GM12891 (cell line): Measurements from ENCODE around the gene SSU72.

Experiments used
- DNase-seq: peaks from one replicate; pipeline ENCODE4 v3.0.0; 2011; ENCODE audit warnings: low spot score; ENCODE audit not compliant: insufficient read length
- FAIRE-seq: peaks from 2 replicates; lab custom pipeline; 2011; peaks lifted over from hg19 to GRCh38; lab: Jason Lieb, UNC
- PAX5 ChIP-seq: IDR thresholded peaks from 2 replicates; pipeline ENCODE4 v1.6.1; 2011; ENCODE audit warnings: low read length, moderate library complexity, mild to moderate bottlenecking; ENCODE audit not compliant: insufficient read depth, severe bottlenecking
- POLR2A ChIP-seq: IDR thresholded peaks from 2 replicates; pipeline ENCODE4 v1.6.1; 2011; ENCODE audit warnings: low read depth, low read length, control low read depth
- POLR2AphosphoS5 ChIP-seq: IDR thresholded peaks from 2 replicates; pipeline ENCODE4 v1.6.1; 2011; ENCODE audit warnings: low read depth, low read length, control low read depth
- POU2F2 ChIP-seq: IDR thresholded peaks from 2 replicates; pipeline ENCODE4 v1.6.1; 2011; ENCODE audit warnings: low read depth, mild to moderate bottlenecking, control low read depth, low read length, moderate library complexity
- SPI1 ChIP-seq: IDR thresholded peaks from 2 replicates; pipeline ENCODE4 v1.6.1; 2011; ENCODE audit warnings: low read depth, low read length, control low read depth
- TAF1 ChIP-seq: IDR thresholded peaks from 2 replicates; pipeline ENCODE4 v1.6.1; 2011; ENCODE audit warnings: low read depth, low read length, control low read depth

The SSU72 gene

DNA sequence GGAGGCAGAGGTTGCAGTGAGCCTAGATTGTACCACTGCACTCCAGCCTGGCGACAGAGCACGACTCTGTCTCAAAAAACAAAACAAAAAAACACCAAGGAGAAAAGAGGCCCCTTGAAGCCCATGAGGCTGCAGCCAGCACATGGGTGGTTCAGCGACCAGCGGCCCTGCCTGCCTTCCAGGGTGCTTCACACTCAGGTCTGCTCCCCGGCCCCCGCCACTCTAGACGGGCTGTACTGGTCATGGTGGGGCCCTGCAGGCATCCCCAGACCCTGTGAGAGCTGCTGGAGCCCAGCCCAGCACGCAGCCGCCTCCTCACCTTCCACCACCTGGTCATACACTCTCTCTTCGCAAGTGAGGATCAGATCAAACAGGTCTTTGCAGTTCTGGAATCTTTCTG lies 30.1 kb downstream of the SSU72 start:
- FAIRE-seq (no peak), DNase-seq (no peak)
- TF ChIP-seq PAX5 (no peak), POU2F2 (no peak), POLR2A (no peak), POLR2AphosphoS5 (no peak), SPI1 (no peak), TAF1 (no peak)

- TF ChIP-seq TAF1 (no peak), POLR2A (no peak), PAX5 (no peak), SPI1 (no peak), POU2F2 (no peak), POLR2AphosphoS5 (no peak)
- no peak for DNase-seq
- FAIRE-seq: no peak
Observed at GRCh38 chr1:1543706-1544099, 31.0 kb downstream of the SSU72 start.

- DNase-seq (no peak), FAIRE-seq (peak; percentile 5)
- TF ChIP-seq SPI1 (no peak), TAF1 (no peak), POU2F2 (no peak), POLR2AphosphoS5 (no peak), PAX5 (no peak), POLR2A (no peak)
Observed at GRCh38 chr1:1542766-1543705, 31.6 kb downstream of the SSU72 start.

DNA sequence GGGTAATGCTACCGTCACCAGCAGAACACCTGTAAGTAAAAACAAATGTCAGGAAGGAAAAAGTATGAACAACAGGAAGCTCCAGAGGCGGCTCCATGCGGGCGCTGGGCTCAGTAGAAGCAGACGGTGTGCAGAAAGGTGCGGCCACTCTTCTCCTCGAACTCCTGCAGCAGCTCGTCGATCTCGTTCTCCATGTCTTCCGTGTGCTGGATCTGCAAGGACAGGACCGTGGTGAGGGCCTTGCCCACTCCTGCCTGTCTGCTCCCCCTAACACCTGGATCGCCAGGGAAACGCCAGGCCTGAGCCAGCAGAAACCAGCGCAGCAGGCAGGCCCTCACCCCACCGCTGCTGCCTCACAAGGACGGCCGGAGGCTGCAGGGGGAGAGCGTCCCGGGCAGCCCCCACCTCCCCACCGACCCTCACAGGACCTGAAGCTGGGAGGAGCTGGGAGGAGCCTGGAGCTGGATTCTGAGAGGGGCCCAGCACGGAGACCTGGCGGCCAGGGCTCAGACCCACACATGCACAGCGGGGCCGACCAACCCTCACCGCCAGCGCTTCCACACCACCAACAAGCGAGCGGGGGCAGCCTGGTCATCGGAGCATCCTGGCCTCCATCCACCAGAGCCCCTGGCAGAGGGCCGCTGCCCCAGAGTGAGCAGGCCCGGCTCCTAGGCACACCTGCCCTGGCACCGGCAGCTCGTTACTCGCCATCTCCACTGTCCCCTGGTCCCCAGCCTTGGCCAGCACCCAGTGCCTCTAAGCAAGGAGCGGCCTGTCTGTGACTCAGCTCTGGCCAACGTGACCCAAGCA lies 32.5 kb downstream of the SSU72 start:
- FAIRE-seq (no peak), DNase-seq (no peak)
- no peak for TF ChIP-seq TAF1

DNA sequence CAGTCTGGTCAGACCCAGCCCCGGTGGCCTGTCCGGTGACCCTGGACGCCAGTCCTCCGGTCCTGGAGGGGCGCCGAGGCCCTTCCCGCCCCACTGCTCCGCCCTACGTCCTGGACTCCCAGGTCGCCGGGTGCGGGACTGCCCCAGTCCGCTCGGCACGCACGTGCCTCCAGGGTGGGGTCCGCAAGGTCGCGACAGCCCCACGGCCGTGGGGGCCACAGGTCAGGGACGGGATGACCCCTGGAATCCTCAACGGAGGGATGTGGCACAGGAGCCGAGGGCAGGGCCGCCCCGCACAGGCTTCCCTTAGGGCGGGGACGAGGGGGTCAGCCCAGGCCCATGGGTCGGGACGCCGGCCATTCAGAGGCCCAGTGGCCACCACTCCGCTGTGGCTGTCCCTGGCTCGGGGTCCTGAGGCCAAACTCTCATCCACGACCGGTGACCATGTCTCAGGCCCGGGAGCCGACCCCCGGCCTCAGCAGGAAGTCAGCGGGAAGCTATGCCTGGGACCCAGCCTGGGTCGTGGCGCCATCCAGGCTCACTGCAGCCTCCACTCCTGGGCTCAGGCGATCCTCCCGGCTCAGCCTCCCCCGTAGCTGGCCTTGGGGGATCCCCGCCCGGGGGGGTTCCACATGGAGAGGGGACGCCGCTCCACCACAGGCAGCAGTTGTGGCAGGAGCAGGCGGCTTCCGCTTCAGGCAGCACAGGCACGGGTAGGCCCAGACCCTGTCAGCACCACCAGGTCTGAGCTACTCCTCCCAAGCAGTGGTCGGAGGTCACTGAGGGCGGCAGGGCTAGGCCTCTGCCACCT lies 33.6 kb downstream of the SSU72 start:
- DNase-seq: no peak
- FAIRE-seq: no peak
- TF ChIP-seq SPI1 (no peak), POU2F2 (no peak), POLR2AphosphoS5 (no peak), PAX5 (no peak), POLR2A (no peak), TAF1 (no peak)

DNA sequence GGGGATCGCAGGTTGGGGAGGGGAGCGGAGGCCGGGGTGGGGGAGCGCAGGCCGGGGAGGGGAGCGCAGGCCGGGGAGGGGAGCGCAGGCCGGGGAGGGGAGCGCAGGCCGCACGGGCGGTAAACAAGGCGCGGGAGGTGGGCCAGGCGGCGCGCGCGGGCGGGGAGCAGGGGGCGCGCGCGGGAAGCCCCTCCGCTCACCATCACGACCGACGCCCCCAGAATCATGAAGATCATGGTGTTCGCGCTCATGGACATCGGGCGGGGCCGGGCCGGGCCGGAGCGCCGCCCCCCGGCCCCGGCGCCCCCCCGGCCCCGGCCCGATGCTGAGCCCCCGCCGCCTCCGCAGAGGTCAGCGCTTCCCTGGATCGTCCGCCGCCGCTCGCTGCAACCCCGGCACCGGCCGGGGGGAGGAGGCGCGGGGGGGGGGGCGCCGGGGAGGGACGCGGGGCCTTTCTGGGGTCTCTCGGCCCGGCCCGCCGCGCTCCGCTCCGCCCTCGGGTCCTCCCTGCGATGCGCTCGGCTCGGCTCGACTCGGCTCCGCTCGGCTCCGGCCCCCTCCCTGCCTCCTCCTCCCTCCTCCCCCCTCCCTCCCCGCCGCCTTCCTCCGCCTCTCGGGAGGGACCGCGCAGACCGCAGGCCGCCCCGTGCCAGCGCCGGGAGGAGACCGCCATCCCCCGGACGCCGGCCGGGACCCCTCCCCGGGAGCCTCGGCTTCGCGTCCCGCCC lies 34.4 kb downstream of the SSU72 start, which contains the start of gene TMEM240:
TSS of gene TMEM240 (minus strand) at position 535 of the 728 bp plus-strand sequence. CDS start at position 257, 278 bp downstream.
- no peak for FAIRE-seq
- peak; percentile 85 for DNase-seq
- TF ChIP-seq TAF1: no peak
- TF ChIP-seq POLR2AphosphoS5: no peak
- TF ChIP-seq POLR2A: no peak
- no peak for TF ChIP-seq PAX5
- no peak for TF ChIP-seq SPI1
- no peak for TF ChIP-seq POU2F2

DNA sequence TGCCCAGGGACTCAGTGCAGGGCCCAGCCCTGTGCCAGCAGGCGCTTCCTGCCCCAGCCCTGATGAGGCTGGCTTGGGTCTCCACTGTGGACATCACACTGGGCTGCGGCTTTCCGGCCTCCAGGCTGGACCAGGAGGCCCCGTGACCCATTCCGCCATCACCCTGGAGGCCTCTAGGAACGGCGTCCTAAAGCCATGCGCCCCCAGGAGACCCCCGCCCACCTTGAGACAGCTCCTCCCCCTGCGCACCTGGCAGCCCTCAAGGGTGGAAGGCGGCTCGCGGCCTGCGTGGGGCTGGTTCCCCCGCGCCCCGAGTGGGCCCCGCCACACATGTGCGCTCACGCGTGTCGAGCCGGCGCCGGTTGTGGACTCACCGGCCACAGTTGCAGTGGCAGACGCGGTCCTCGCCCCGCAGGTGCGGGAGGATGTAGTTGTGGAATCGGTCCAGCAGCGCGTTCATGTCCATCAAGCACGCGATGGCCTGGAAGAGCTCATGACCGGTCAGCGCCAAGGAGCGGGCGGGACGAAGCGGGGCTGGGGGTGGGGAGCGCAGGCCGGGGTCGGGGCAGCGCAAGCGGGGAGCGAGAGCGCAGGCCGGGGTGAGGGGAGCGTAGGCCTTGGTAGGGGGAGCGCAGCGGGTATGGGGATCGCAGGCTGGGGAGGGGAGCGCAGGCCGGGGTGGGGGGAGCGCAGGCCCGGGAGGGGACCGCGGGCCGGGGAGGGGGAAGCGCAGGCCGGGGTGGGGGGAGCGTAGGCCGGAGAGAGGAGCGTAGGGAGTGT lies 35.2 kb downstream of the SSU72 start:
- FAIRE-seq: no peak

GRCh38 chr1:1538989-1539309 lies 35.7 kb downstream of the SSU72 start:
- no peak for TF ChIP-seq PAX5
- no peak for TF ChIP-seq SPI1
- TF ChIP-seq POLR2A: no peak
- TF ChIP-seq POU2F2: no peak
- TF ChIP-seq TAF1: no peak
- TF ChIP-seq POLR2AphosphoS5: no peak
- DNase-seq (no peak), FAIRE-seq (no peak)

More for the DNA sequence above, 35.2 kb downstream of the SSU72 start:
- TF ChIP-seq TAF1: no peak
- TF ChIP-seq POU2F2: no peak
- no peak for TF ChIP-seq POLR2AphosphoS5
- TF ChIP-seq PAX5: peak; percentile 12
- DNase-seq: no peak
